ENCODE measurements around the gene USP15. TPM values are rescaled to one million over a fixed set of nuclear protein-coding genes. Genes with fewer than 3 reads are reported as not detected.

The USP15 gene
- total RNA-seq, 1 experiment from 2014 or later = 42.9 TPM

GRCh38 chr12:62263966-62264365 lies 3.8 kb downstream of the USP15 start:
- Histone ChIP-seq H3K27me3 (replicated peaks; ENCODE audit: control insufficient read depth, insufficient read depth, low read length) (no peaks in the 10 kb centered on the region), H3K9me3 (no peaks in the 10 kb centered on the region), H3K4me3 (ENCODE audit: low read depth, low read length) (no peak overlapping the region), H3K4me1 (no peaks in the 10 kb centered on the region; the same call in 1 of the 2 replicates), H3K36me3 (ENCODE audit: control insufficient read depth, insufficient read depth, low read length) (no peaks in the 10 kb centered on the region)
- no peaks in the 10 kb centered on the region for H3K27me3 Mint-ChIP-seq (ENCODE audit: insufficient read depth, unreplicated experiment)
- CTCF ChIA-PET = no interaction called here
- peaks cover 6% of the 10 kb centered on the region for H3K4me1 Mint-ChIP-seq (ENCODE audit: low read depth, unreplicated experiment)
- no peak for TF ChIP-seq CTCF (IDR thresholded peaks at IDR 0.05; ENCODE audit: insufficient read depth in 1 of 2, low read depth in 1 of 2, low read length in 1 of 2, severe bottlenecking in 1 of 2, unreplicated experiment in 1 of 2)
- no TSS peak for BruUV-seq (replicated peaks)
- POLR2A ChIA-PET = no interaction called here
- H3K36me3 Mint-ChIP-seq (ENCODE audit: insufficient read depth, unreplicated experiment) = peaks cover 16% of the 10 kb centered on the region
- H3K27ac Mint-ChIP-seq (ENCODE audit: unreplicated experiment) = no peak overlapping the region
- intact Hi-C loops (cut with micrococcal nuclease; ENCODE audit: unreplicated experiment) = loop anchor here (10.0 kb wide), 1 partner anchor 201 kb away; the partner anchor contains the start of gene MON2
- no peaks in the 10 kb centered on the region for H3K9me3 Mint-ChIP-seq (ENCODE audit: unreplicated experiment)
- DNase-seq = no peak
- H3K4me3 Mint-ChIP-seq (ENCODE audit: unreplicated experiment) = no peak overlapping the region

GRCh38 chr12:62264706-62265105 lies 4.5 kb downstream of the USP15 start:
- no peak for TF ChIP-seq CTCF (IDR thresholded peaks at IDR 0.05; ENCODE audit: insufficient read depth in 1 of 2, low read depth in 1 of 2, low read length in 1 of 2, severe bottlenecking in 1 of 2, unreplicated experiment in 1 of 2)
- CTCF ChIA-PET = no interaction called here
- H3K4me1 Mint-ChIP-seq (ENCODE audit: low read depth, unreplicated experiment) = peaks cover 6% of the 10 kb centered on the region
- intact Hi-C loops (cut with micrococcal nuclease; ENCODE audit: unreplicated experiment) = loop anchor here (10.0 kb wide), 1 partner anchor 200 kb away; the partner anchor contains the start of gene MON2
- no TSS peak for BruUV-seq (replicated peaks)
- DNase-seq = no peak
- Histone ChIP-seq H3K27me3 (replicated peaks; ENCODE audit: control insufficient read depth, insufficient read depth, low read length) (no peaks in the 10 kb centered on the region), H3K9me3 (no peaks in the 10 kb centered on the region), H3K4me3 (ENCODE audit: low read depth, low read length) (no peak overlapping the region), H3K36me3 (ENCODE audit: control insufficient read depth, insufficient read depth, low read length) (no peaks in the 10 kb centered on the region), H3K4me1 (no peaks in the 10 kb centered on the region)
- H3K27ac Mint-ChIP-seq (ENCODE audit: unreplicated experiment) = no peak overlapping the region
- H3K9me3 Mint-ChIP-seq (ENCODE audit: unreplicated experiment) = no peaks in the 10 kb centered on the region
- no peaks in the 10 kb centered on the region for H3K27me3 Mint-ChIP-seq (ENCODE audit: insufficient read depth, unreplicated experiment)
- no peak overlapping the region for H3K4me3 Mint-ChIP-seq (ENCODE audit: unreplicated experiment)
- H3K36me3 Mint-ChIP-seq (ENCODE audit: insufficient read depth, unreplicated experiment) = peaks cover 13% of the 10 kb centered on the region
- POLR2A ChIA-PET = no interaction called here

- intact Hi-C loops (cut with micrococcal nuclease; ENCODE audit: unreplicated experiment) = loop anchor here (10.0 kb wide), 1 partner anchor 199 kb away; the partner anchor contains the start of gene MON2
- H3K36me3 Mint-ChIP-seq (ENCODE audit: insufficient read depth, unreplicated experiment) = peaks cover 4% of the 10 kb centered on the region
- TF ChIP-seq CTCF (IDR thresholded peaks at IDR 0.05; ENCODE audit: insufficient read depth in 1 of 2, low read depth in 1 of 2, low read length in 1 of 2, severe bottlenecking in 1 of 2, unreplicated experiment in 1 of 2) = no peak
These were observed 5.3 kb downstream of the USP15 start for GRCh38 chr12:62265511-62265910.

More at GRCh38 chr12:62265511-62265910, 5.3 kb downstream of the USP15 start:
- ChIA-PET POLR2A (no interaction called here), CTCF (no interaction called here)
- Mint-ChIP-seq H3K27ac (ENCODE audit: unreplicated experiment) (no peak overlapping the region), H3K27me3 (ENCODE audit: insufficient read depth, unreplicated experiment) (no peaks in the 10 kb centered on the region), H3K9me3 (ENCODE audit: unreplicated experiment) (no peaks in the 10 kb centered on the region), H3K4me1 (ENCODE audit: low read depth, unreplicated experiment) (peaks cover 6% of the 10 kb centered on the region), H3K4me3 (ENCODE audit: unreplicated experiment) (no peak overlapping the region)
- Histone ChIP-seq H3K4me1 (no peaks in the 10 kb centered on the region), H3K27me3 (replicated peaks; ENCODE audit: control insufficient read depth, insufficient read depth, low read length) (no peaks in the 10 kb centered on the region), H3K4me3 (ENCODE audit: low read depth, low read length) (no peak overlapping the region), H3K36me3 (ENCODE audit: control insufficient read depth, insufficient read depth, low read length) (no peaks in the 10 kb centered on the region), H3K9me3 (no peaks in the 10 kb centered on the region)
- no TSS peak for BruUV-seq (replicated peaks)
- no peak for DNase-seq

All from Caco-2 (cell line).